GM12874 (cell line): ENCODE measurements around the gene PARD6B.

Source experiments
- CTCF ChIP-seq: IDR thresholded peaks from 2 replicates; pipeline ENCODE4 v1.5.1; 2011; ENCODE audit warnings: low read depth, mild to moderate bottlenecking, control low read depth, low read length, moderate library complexity; ENCODE audit not compliant: insufficient read depth

PARD6B gene

GRCh38 chr20:50710492-50711063 lies 20.8 kb upstream of the PARD6B start:
- no peak for TF ChIP-seq CTCF

- no peak for TF ChIP-seq CTCF
Observed at GRCh38 chr20:50711113-50711825, 20.1 kb upstream of the PARD6B start.

GRCh38 chr20:50712771-50713656 lies 18.4 kb upstream of the PARD6B start:
- TF ChIP-seq CTCF: no peak

- TF ChIP-seq CTCF: no peak
Observed at GRCh38 chr20:50713657-50714101, 17.7 kb upstream of the PARD6B start.

- TF ChIP-seq CTCF: no peak
Observed at GRCh38 chr20:50715694-50716093, 15.7 kb upstream of the PARD6B start.

- no peak for TF ChIP-seq CTCF
Observed at GRCh38 chr20:50716518-50716917, 14.9 kb upstream of the PARD6B start.

GRCh38 chr20:50717312-50717711 lies 14.1 kb upstream of the PARD6B start:
- no peak for TF ChIP-seq CTCF
